K562 (cell line): ENCODE measurements around the gene AP5Z1.

Experiments
- BHLHE40 ChIP-seq: IDR thresholded peaks from 2 replicates; pipeline ENCODE4 v1.6.1; 2011; ENCODE audit warnings: low read length, improper control_type of control experiment
- GABPA ChIP-seq: fragments of 200-800 bp; sonication (Bioruptor generic); conservative IDR thresholded peaks from 2 replicates; pipeline ENCODE4 v1.6.1; 2016; ENCODE audit warnings: low read depth, missing genetic modification characterization, missing compliant biosample characterization
- IRF9 ChIP-seq: fragments of 450-650 bp; IDR thresholded peaks from 2 replicates; pipeline ENCODE4 v1.6.1; 2016; ENCODE audit warnings: missing biosample characterization, missing genetic modification characterization
- MYC ChIP-seq, 2 experiments: fragments of 250-450 bp in 1 of 2; sonication (Bioruptor Pico) in 1 of 2; IDR thresholded peaks; 2 replicates each; pipeline versions ENCODE4 v1.5.1 to v1.6.1; 2012 to 2021; ENCODE audit warnings: low read depth in 2 of 2, borderline replicate concordance in 1 of 2, improper control_type of control experiment in 1 of 2, low read length in 1 of 2, mild to moderate bottlenecking in 1 of 2, moderate library complexity in 1 of 2
- ZNF280A ChIP-seq: fragments of 450-650 bp; IDR thresholded peaks from 2 replicates; pipeline ENCODE4 v1.6.1; 2018; ENCODE audit warnings: mild to moderate bottlenecking, low read depth; ENCODE audit not compliant: partially characterized antibody
- ZNF785 ChIP-seq: fragments of 250-450 bp; sonication (Bioruptor Pico); IDR thresholded peaks from 2 replicates; pipeline ENCODE4 v1.4.0; 2020; ENCODE audit warnings: mild to moderate bottlenecking
- TF ChIP-seq, protein P1 (sequence below), 3 experiments: IDR thresholded peaks in 2 of 3; conservative IDR thresholded peaks in 1 of 3; 2 replicates each; pipeline ENCODE4 v1.5.1; 2011 to 2012; ENCODE audit warnings: low read length in 3 of 3, mild to moderate bottlenecking in 3 of 3, control low read depth in 2 of 3, improper control_type of control experiment in 1 of 3, inconsistent platforms in 1 of 3, low read depth in 1 of 3, mixed read lengths in 1 of 3, moderate library complexity in 1 of 3; ENCODE audit not compliant: insufficient read depth in 2 of 3

DNA sequence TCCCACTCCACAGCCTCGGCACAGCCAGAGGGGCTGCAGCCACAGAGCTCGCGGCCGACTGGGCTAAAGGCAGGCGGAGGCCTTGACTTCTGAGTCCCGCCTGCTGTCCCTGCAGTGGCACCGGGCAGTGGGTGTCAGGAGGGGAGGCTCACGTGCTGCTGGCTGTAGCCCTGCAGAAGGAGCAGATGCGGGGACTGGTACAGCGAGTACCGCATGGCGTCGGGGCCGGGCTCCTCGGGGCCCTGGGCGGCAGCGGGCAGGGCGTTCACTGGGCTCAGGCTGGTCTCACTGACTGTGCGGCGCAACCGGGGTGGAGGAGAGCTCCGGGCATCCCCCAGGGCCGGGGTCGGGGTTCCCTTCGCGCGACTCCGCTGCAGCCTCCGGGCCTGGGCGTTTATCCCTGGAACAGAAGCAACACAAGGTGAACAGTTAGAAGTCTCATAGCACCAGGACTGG lies 60.8 kb downstream of the AP5Z1 start:
- TF ChIP-seq IRF9 (tag) = no peak
- TF ChIP-seq ZNF785 (CRISPR knock-in tag) = no peak
- TF ChIP-seq MYC (IDR thresholded peaks at IDR 0.05; ENCODE audit: low read depth, low read length) = no peak
- TF ChIP-seq MYC (CRISPR knock-in tag; IDR thresholded peaks at IDR 0.05; ENCODE audit: borderline replicate concordance, low read depth) = no peak
- no peak for TF ChIP-seq ZNF280A
- TF ChIP-seq GABPA = no peak
- TF ChIP-seq BHLHE40 = no peak
- TF ChIP-seq, protein P1, sequence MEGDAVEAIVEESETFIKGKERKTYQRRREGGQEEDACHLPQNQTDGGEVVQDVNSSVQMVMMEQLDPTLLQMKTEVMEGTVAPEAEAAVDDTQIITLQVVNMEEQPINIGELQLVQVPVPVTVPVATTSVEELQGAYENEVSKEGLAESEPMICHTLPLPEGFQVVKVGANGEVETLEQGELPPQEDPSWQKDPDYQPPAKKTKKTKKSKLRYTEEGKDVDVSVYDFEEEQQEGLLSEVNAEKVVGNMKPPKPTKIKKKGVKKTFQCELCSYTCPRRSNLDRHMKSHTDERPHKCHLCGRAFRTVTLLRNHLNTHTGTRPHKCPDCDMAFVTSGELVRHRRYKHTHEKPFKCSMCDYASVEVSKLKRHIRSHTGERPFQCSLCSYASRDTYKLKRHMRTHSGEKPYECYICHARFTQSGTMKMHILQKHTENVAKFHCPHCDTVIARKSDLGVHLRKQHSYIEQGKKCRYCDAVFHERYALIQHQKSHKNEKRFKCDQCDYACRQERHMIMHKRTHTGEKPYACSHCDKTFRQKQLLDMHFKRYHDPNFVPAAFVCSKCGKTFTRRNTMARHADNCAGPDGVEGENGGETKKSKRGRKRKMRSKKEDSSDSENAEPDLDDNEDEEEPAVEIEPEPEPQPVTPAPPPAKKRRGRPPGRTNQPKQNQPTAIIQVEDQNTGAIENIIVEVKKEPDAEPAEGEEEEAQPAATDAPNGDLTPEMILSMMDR (IDR thresholded peaks at IDR 0.05 in 2 of 3, conservative IDR thresholded peaks at IDR 0.05 in 1 of 3; ENCODE audit: insufficient read depth in 2 of 3, low read depth in 1 of 3, low read length in 3 of 3) = no peak
